ENCODE data around the gene IPO9.
A peak's percentile ranks its signal among the peaks of the same experiment; 100 is the strongest.

Gene IPO9

DNA sequence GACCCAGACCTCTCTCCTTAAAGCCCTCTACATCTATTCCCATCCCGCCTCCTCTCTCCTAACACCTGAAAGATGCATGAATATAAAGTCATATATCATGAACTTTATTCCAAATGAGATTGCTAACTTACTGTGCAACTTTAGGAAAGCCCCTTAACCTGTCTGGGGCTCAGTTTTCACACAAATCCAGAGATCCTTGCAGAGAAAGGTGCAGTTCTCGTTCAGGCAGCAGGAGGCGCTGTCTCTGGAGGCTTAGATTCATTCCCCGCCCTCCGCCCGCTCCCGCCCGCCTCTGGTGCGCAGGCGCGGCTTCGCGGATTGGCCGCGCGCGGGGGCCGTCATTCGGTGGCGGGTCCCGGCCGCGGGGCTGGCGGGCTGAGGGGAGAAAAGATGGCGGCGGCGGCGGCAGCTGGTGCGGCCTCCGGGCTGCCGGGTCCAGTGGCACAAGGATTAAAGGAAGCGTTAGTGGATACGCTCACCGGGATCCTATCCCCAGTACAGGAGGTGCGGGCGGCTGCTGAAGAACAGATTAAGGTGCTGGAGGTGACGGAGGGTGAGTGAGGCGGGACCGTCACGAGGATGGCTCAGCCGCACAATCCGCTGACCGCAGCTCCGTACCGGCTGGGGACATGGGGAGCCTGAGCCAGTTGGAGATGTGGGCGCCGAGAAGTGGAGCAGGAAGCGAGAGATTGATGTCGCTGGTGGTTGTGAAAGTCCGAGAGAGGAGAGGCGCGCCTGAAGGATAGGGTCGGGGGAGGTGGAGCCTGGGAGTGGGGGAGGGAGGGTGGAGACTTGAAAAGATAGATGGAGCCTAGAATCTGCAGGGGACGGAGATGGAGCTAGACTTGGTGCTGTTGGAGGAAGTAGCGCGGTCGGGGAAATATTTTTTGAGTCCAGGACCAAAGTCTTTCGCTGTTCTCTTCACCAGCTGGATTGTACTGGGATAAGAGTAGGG is at the start of gene IPO9:
IPO9 (plus strand) TSS at position 338 of the 955 bp plus-strand sequence; CDS start at position 391, 53 bp downstream.
- peak; percentile 92 to 97 for DNase-seq (ENCODE audit: low read depth in 2 of 2)

DNA sequence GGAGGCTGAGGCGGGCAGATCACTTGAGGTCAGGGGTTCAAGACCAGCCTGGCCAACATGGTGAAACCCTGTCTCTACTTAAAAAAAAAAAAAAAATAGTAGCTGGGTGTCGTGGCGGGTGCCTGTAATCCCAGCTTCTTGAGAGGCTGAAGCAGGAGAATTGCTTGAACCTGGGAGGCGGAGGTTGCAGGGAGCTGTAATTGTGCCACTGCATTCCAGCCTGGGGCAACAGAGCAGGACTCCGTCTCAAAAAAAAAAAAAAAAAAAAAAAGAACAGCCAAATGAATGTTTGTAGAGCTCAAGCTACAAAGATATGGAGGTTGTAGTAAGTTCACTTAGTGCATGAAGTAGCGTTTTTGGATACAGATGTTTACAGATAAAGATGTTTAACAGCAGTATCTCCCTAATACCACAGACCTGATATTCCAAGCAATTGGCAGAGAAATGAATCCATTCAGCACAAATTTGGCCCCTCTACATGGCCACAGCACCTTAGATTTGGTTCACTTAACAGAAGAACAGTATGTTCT is 49.5 kb upstream of the IPO9 start:
- DNase-seq (ENCODE audit: low read depth in 2 of 2): no peak

- no peak for DNase-seq (ENCODE audit: low read depth in 2 of 2)
Observed at GRCh38 chr1:201780952-201781351, 48.0 kb upstream of the IPO9 start.

GRCh38 chr1:201781437-201781836 is 47.5 kb upstream of the IPO9 start:
- no peak for DNase-seq (ENCODE audit: low read depth in 2 of 2)

GRCh38 chr1:201782353-201782752 is 46.6 kb upstream of the IPO9 start:
- DNase-seq (ENCODE audit: low read depth in 2 of 2): no peak

DNA sequence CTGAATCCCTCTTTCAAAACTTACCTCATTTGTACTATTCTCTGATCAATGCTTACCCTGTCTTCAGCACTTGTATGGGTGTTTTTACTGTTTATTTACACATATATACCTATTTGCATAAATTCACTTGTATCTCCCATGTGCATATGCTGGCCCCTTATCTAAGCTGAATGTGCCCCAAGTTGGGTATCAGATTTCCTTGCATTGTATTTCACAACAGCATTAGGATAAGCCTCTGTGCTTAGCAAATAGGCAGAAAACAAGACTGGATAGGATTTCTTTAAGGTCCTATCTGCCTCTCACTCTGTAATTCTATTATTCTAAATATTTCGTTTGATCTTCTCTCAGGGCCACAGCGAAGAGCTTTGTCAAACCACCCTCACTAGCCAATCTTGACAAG is 45.9 kb upstream of the IPO9 start:
- no peak for DNase-seq (ENCODE audit: low read depth in 2 of 2)

DNA sequence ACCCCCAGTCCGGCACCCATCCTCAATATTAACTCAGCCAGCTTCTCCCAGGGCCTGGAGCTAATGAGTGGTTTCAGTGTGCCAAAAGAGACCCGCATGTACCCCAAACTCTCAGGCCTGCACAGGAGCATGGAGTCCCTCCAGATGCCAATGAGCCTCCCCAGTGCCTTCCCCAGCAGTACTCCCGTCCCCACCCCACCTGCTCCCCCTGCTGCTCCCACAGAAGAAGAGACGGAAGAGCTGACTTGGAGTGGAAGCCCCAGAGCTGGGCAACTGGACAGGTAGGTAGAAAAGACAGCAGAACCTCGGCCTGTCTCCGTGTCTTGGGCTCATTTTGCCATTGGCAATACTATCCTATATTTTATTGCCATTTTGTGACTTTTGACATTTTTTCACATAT is 45.4 kb upstream of the IPO9 start:
- no peak for DNase-seq (ENCODE audit: low read depth in 2 of 2)

- no peak for DNase-seq (ENCODE audit: low read depth in 2 of 2)
Observed at GRCh38 chr1:201785291-201785690, 43.7 kb upstream of the IPO9 start.

DNA sequence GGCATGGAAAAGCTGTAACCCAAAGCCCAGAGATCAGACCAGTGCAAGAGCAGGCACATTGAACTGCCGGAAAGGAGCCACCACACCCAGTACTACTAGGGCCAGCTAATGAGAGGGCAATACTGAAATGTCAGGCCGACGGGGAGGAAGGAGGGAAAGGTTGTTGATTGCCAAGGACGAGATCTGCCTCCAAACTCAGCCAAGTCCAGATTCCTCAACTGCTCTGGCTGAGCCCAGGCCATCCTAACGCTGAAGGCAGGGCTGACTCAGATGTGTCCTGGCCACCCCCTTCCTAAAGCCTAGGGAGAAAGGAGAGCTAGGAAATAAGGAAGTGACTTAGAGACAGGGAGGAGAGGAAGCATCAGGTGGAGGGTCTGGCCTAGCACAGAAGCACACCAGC is 42.1 kb upstream of the IPO9 start:
- DNase-seq (ENCODE audit: low read depth in 2 of 2): no peak

DNA sequence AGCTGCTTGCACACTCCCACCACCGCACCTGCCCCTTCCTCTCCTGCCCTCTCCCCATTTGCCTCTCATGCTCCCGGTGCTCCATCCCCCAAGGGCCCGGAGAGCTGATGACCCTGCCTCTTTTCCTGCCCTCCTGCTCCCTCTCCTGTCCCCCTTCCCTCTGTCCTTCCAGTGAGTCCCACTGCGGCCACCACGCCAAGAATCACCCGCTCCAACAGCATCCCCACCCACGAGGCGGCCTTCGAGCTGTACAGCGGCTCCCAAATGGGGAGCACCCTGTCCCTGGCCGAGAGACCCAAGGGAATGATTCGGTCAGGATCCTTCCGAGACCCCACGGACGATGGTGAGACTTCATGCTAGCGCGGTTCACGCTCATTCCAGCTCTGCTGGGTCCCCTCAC is 40.7 kb upstream of the IPO9 start:
- no peak for DNase-seq (ENCODE audit: low read depth in 2 of 2)

DNA sequence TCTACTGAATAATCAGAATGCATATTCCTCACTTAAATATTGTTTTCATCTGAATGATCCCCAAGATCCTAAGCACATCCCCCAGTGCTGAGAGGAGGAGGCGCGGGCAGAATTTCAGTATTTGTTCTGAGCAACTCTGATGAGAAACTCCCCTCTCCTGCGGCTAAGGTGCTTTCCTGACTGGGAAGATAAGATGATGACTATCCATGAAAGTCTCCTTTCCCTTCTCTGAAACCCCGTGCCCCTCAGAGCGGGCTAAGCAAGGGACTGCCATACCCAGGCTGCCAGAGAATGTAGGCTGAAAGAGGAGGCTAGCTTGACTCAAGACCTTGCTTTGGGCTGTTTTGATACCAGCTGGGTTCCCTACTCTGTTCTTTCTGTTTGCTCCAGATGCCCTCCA is 39.7 kb upstream of the IPO9 start:
- DNase-seq (ENCODE audit: low read depth in 2 of 2): no peak

DNA sequence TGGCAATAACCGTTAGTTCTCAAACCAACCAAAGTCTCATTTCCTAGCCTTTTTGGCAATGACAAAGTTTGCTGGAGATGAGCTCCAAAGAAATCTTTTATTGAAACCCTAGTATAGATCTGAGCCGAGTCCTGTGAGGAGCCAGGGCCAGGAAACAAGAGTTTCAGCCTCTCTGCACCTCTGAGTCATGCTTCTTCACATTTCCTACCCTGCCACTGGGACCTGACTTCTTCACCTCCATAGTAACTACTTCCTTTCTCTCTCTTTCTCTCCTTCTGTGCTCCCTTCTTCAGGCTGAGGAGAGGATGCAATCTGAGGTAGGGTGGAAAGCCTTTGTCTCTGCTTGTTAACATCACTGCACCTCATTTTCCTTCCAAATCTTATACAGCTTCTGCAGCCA is 38.7 kb upstream of the IPO9 start:
- no peak for DNase-seq (ENCODE audit: low read depth in 2 of 2)

DNA sequence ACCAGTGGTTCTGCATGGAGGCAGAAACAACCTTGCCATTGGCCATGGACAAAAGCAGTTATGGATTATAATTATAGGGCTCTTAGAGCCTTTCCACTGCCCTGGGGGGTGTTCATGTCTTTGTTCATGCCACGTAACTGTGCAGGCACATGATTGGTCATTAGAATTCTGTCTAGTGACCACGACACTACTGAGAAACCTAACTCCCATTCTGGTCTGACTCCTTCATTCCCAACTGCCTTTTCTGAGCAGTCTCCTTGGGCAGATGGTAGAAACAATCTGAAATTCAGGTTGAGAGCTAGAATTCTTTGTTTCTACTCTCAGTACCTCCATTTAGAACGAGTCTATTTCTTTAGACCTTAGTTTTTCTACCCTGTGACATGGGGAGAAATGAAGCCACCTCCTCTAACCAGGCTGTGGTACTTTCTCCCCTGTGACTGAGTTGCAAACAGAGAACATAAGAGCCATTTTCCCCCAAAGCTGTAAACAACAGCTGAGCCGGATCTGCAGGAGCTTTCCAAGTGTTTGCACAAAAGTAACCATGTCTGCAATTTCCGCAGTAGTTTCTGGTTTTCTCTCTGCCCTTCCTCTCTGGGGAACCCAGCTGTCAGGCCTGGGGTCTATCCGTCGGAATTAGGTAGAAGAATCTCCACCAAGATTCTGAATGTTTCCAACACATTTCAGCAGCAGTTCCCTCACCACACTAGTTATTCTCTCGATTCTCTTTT is 37.7 kb upstream of the IPO9 start:
- no peak for DNase-seq (ENCODE audit: low read depth in 2 of 2)

GRCh38 chr1:201791779-201792173 is 37.2 kb upstream of the IPO9 start:
- DNase-seq (ENCODE audit: low read depth in 2 of 2): no peak

GRCh38 chr1:201792534-201793305 is 36.2 kb upstream of the IPO9 start:
- peak; percentile 40 to 49 for DNase-seq (ENCODE audit: low read depth in 2 of 2)

GRCh38 chr1:201793306-201793925 is 35.5 kb upstream of the IPO9 start:
- no peak for DNase-seq (ENCODE audit: low read depth in 2 of 2)

- no peak for DNase-seq (ENCODE audit: low read depth in 2 of 2)
Observed at GRCh38 chr1:201795066-201795465, 33.9 kb upstream of the IPO9 start.

DNA sequence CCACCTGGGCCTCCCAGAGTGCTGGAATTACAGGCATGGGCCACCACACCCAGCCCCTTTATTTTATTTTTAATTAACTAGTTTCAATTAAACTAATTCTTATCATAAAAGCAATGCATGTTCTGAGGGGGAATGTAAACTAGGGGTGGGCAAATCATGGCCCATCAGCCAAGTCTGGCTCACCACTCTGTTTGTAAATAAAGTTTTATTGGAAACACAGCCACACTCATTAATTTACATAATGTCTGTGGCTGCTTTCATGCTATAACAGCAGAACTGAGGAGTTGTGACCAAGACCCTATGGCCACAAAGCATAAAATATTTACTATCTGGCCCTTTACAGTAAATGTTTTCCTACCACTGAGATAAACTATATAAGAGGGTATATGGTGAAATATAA is 28.7 kb upstream of the IPO9 start:
- DNase-seq (ENCODE audit: low read depth in 2 of 2): no peak

GRCh38 chr1:201806801-201807200 is 22.2 kb upstream of the IPO9 start:
- no peak for DNase-seq (ENCODE audit: low read depth in 2 of 2)

DNA sequence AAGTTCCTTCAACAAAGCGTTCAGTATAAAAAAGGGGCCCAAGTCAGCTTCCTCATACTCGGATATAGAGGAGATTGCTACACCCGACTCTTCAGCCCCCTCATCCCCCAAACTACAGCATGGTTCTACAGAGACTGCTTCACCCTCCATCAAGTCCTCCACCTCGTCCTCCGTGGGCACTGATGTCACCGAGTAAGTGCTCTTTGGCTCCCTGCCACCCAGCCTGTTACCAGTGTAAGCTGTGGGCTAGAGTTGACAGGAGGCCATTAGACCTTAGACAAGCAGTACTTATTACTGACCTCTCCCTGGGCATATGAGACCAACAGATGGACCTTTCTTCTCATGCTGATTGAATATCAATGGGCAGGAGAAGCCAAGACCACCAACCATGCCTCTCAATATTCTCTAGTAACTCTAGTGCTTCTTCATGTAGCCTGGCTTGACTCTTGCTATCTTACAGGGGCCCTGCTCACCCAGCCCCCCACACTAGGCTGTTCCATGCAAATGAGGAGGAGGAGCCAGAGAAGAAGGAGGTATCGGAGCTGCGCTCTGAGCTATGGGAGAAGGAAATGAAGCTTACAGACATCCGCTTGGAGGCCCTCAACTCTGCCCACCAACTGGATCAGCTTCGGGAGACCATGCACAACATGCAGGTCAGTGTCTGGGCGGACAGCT is 20.9 kb upstream of the IPO9 start:
- DNase-seq (ENCODE audit: low read depth in 2 of 2): no peak

DNA sequence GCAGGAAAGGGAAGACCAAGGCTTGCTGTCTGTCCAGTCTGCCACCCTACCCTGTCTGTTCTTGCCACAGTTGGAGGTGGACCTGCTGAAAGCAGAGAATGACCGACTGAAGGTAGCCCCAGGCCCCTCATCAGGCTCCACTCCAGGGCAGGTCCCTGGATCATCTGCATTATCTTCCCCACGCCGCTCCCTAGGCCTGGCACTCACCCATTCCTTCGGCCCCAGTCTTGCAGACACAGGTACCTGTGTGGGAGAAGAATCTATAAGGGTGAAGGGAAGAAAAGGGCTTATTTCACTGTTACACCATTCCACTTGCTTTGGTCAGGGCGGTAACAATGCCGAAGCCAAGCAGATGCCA is 20.3 kb upstream of the IPO9 start:
- no peak for DNase-seq (ENCODE audit: low read depth in 2 of 2)

Measured in stimulated activated CD4-positive, alpha-beta T cell treated with anti-CD3 and anti-CD28 coated beads, Interleukin-4, amount 100 ng/mL, for 48 hours (primary cell).